Neuronal stem cell (in vitro differentiated cells): ENCODE data around the gene PARP14.

Experiments used
- DNase-seq: peaks from one replicate; pipeline ENCODE4 v3.0.0-alpha.2; 2013; ENCODE audit warnings: low spot score
- H2AFZ ChIP-seq: one replicate; pipeline ENCODE4 v1.6.1; 2013; ENCODE audit warnings: mild to moderate bottlenecking, low read length, inconsistent platforms
- H2AK5ac ChIP-seq: 2 replicates; pipeline ENCODE4 v1.6.1; 2013; ENCODE audit warnings: low read depth, mild to moderate bottlenecking, inconsistent platforms, low read length, moderate library complexity, mixed read lengths
- H2BK120ac ChIP-seq: 2 replicates; pipeline ENCODE4 v1.6.1; 2013; ENCODE audit warnings: low read depth, mild to moderate bottlenecking, inconsistent platforms, low read length, moderate library complexity, mixed read lengths
- H2BK12ac ChIP-seq: one replicate; pipeline ENCODE4 v1.6.1; 2013; ENCODE audit warnings: low read length, inconsistent platforms
- H2BK15ac ChIP-seq: 2 replicates; pipeline ENCODE4 v1.6.1; 2013; ENCODE audit warnings: mild to moderate bottlenecking, low read length, inconsistent platforms, mixed read lengths
- H2BK5ac ChIP-seq: one replicate; pipeline ENCODE4 v1.6.1; 2013; ENCODE audit warnings: inconsistent platforms, mild to moderate bottlenecking, low read length, moderate library complexity
- H3K14ac ChIP-seq: one replicate; pipeline ENCODE4 v1.6.1; 2013; ENCODE audit warnings: low read length, inconsistent platforms
- H3K18ac ChIP-seq: 2 replicates; pipeline ENCODE4 v1.6.1; 2013; ENCODE audit warnings: low read length, inconsistent platforms
- H3K23ac ChIP-seq: 2 replicates; pipeline ENCODE4 v1.6.1; 2013; ENCODE audit warnings: low read depth, mild to moderate bottlenecking, mixed read lengths, low read length, inconsistent platforms; ENCODE audit not compliant: poor library complexity
- H3K27ac ChIP-seq: replicated peaks from 3 replicates; pipeline ENCODE4 v1.5.1; 2013; ENCODE audit warnings: low read length, inconsistent platforms
- H3K27me3 ChIP-seq, 3 experiments: 2 replicates each; pipeline ENCODE4 v1.6.1; 2013; ENCODE audit warnings: low read length in 3 of 3, mild to moderate bottlenecking in 2 of 3, inconsistent platforms in 1 of 3, low read depth in 1 of 3, mixed read lengths in 1 of 3, moderate library complexity in 1 of 3; ENCODE audit not compliant: control insufficient read depth in 3 of 3, insufficient read depth in 3 of 3
- H3K36me3 ChIP-seq, 2 donors: replicated peaks in 1 of 2; 2 replicates each; pipeline ENCODE4 v1.6.1; 2013; ENCODE audit warnings: low read length in 2 of 2; ENCODE audit not compliant: control insufficient read depth in 2 of 2, insufficient read depth in 2 of 2
- H3K4ac ChIP-seq: 2 replicates; pipeline ENCODE4 v1.6.1; 2013; ENCODE audit warnings: inconsistent platforms, mild to moderate bottlenecking, low read length, moderate library complexity
- H3K4me1 ChIP-seq, 2 donors: 1 replicate in 1 of 2; 2 replicates in 1 of 2; pipeline ENCODE4 v1.6.1; 2013; ENCODE audit warnings: low read length in 2 of 2, low read depth in 1 of 2; ENCODE audit not compliant: control insufficient read depth in 2 of 2, insufficient read depth in 1 of 2
- H3K4me2 ChIP-seq: one replicate; pipeline ENCODE4 v1.6.1; 2013; ENCODE audit warnings: mild to moderate bottlenecking, low read length, inconsistent platforms; ENCODE audit not compliant: insufficient read depth, poor library complexity, severe bottlenecking
- H3K4me3 ChIP-seq, 2 donors: 2 replicates each; pipeline ENCODE4 v1.5.1; 2013; ENCODE audit warnings: low read length in 2 of 2, mild to moderate bottlenecking in 2 of 2, inconsistent platforms in 1 of 2, moderate library complexity in 1 of 2
- H3K79me1 ChIP-seq: one replicate; pipeline ENCODE4 v1.6.1; 2013; ENCODE audit warnings: low read depth, mild to moderate bottlenecking, inconsistent platforms, low read length, moderate library complexity
- H3K9ac ChIP-seq: one replicate; pipeline ENCODE4 v1.6.1; 2013; ENCODE audit warnings: mild to moderate bottlenecking, low read depth, low read length, inconsistent platforms; ENCODE audit not compliant: poor library complexity
- H3K9me3 ChIP-seq, 2 donors: replicated peaks in 1 of 2; 2 replicates each; pipeline versions ENCODE3 to v1.6.1; 2013; ENCODE audit warnings: low read length in 2 of 2, mild to moderate bottlenecking in 2 of 2, inconsistent platforms in 1 of 2, low read depth in 1 of 2, mixed read lengths in 1 of 2, moderate library complexity in 1 of 2; ENCODE audit not compliant: control insufficient read depth in 2 of 2, insufficient read depth in 1 of 2
- H4K8ac ChIP-seq: one replicate; pipeline ENCODE4 v1.6.1; 2013; ENCODE audit warnings: low read depth, mild to moderate bottlenecking, inconsistent platforms, low read length, moderate library complexity
- H4K91ac ChIP-seq: one replicate; pipeline ENCODE4 v1.6.1; 2013; ENCODE audit warnings: low read length, low read depth, mild to moderate bottlenecking, inconsistent platforms; ENCODE audit not compliant: poor library complexity
- WGBS, 2 donors: extraction: QIAGEN DNeasy Blood & Tissue Kit; methylation state at CpG; one replicate each; pipeline ENCODE4 v1.1.7; 2013; ENCODE audit warnings: missing lambda C conversion rate in 2 of 2, mixed read lengths in 1 of 2; ENCODE audit not compliant: insufficient read length in 2 of 2, insufficient replicate concordance in 1 of 2; ENCODE audit errors: extremely low coverage in 2 of 2; 5-methylcytosine and 5-hydroxymethylcytosine counted together

PARP14 gene

DNA sequence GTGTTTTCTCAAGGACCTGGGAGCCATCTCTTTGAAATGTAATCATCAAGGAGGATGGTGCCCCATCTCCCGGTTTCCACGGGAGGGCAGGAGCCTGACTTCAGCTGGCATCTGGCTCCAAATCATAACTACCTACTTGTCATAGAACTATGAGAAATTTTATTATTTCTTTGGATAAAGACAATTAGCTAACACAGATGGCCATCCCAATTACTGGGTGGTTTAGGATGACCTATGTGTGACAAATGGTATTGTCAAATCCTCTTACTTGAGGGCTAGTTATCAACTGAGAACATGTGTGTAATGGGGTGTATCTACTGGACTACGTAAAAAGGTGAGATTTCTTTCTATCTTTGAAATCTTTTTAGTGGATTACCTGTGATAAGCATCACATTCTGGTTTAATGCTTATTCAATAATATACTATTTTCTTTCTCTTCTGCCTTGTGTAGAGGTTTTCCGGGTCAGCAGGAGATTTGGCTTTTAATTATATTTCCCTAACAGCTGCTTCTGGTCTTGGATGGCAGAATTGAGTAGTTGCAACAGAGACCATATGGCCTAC lies 15.3 kb upstream of the PARP14 start:
- no peak overlapping the region for H2BK120ac ChIP-seq
- no CpG with 5 or more reads among the region's 4 CpGs for WGBS, 2 donors
- H4K8ac ChIP-seq: no peak overlapping the region
- no peak overlapping the region for H2AK5ac ChIP-seq
- H4K91ac ChIP-seq: no peak overlapping the region
- no peaks in the 10 kb centered on the region for H3K4me1 ChIP-seq
- H3K18ac ChIP-seq: no peak overlapping the region
- no peaks in the 10 kb centered on the region for H3K79me1 ChIP-seq
- no peak overlapping the region for H2AFZ ChIP-seq
- H3K4ac ChIP-seq: no peak overlapping the region
- no peak overlapping the region for H3K4me3 ChIP-seq
- no peak overlapping the region for H2BK5ac ChIP-seq
- no peak overlapping the region for H3K27ac ChIP-seq
- no peak overlapping the region for H3K14ac ChIP-seq
- H3K36me3 ChIP-seq: no peaks in the 10 kb centered on the region
- DNase-seq: no peak
- H3K9ac ChIP-seq: no peak overlapping the region
- no peak overlapping the region for H3K4me2 ChIP-seq
- H2BK15ac ChIP-seq: no peak overlapping the region
- H3K9me3 ChIP-seq: peaks cover 5% of the 10 kb centered on the region in 2 donors
- H3K27me3 ChIP-seq: peaks cover 0 to 7% (median 2%) of the 10 kb centered on the region in 3 experiments
- no peak overlapping the region for H3K23ac ChIP-seq
- no peak overlapping the region for H2BK12ac ChIP-seq

- Histone ChIP-seq H4K91ac (no peak overlapping the region), H3K14ac (no peak overlapping the region), H3K27ac (no peak overlapping the region), H3K27me3 (peaks cover 0 to 7% (median 2%) of the 10 kb centered on the region in 3 experiments), H2BK12ac (no peak overlapping the region), H3K18ac (no peak overlapping the region), H4K8ac (no peak overlapping the region), H3K4me3 (no peak overlapping the region), H2AK5ac (no peak overlapping the region), H3K4ac (no peak overlapping the region), H3K9me3 (peaks cover 2 to 5% of the 10 kb centered on the region in 2 donors), H3K4me1 (no peaks in the 10 kb centered on the region), H3K79me1 (no peaks in the 10 kb centered on the region), H3K36me3 (no peaks in the 10 kb centered on the region), H3K9ac (no peak overlapping the region), H2BK120ac (no peak overlapping the region), H2BK5ac (no peak overlapping the region), H2BK15ac (no peak overlapping the region), H2AFZ (no peak overlapping the region), H3K4me2 (no peak overlapping the region), H3K23ac (no peak overlapping the region)
- DNase-seq: no peak
Measured at GRCh38 chr3:122665881-122666280, 14.8 kb upstream of the PARP14 start.

- H3K4me2 ChIP-seq: no peak overlapping the region
- no peaks in the 10 kb centered on the region for H3K9me3 ChIP-seq
- no peak overlapping the region for H3K4me3 ChIP-seq
- H4K91ac ChIP-seq: no peak overlapping the region
- no peaks in the 10 kb centered on the region for H3K4me1 ChIP-seq
- WGBS, 2 donors: no CpG with 5 or more reads among the region's 8 CpGs
- H3K36me3 ChIP-seq: no peaks in the 10 kb centered on the region
- H2BK5ac ChIP-seq: no peak overlapping the region
- no peak overlapping the region for H4K8ac ChIP-seq
- no peak overlapping the region for H3K14ac ChIP-seq
- H3K9ac ChIP-seq: no peak overlapping the region
- no peak overlapping the region for H2AK5ac ChIP-seq
- no peak overlapping the region for H2BK12ac ChIP-seq
- H3K18ac ChIP-seq: no peak overlapping the region
- no peak overlapping the region for H2BK15ac ChIP-seq
- no peak overlapping the region for H3K27ac ChIP-seq
- H3K27me3 ChIP-seq: peaks cover 0 to 2% (median 0%) of the 10 kb centered on the region in 3 experiments
- H3K23ac ChIP-seq: no peak overlapping the region
- no peak overlapping the region for H2AFZ ChIP-seq
- no peaks in the 10 kb centered on the region for H3K79me1 ChIP-seq
- H2BK120ac ChIP-seq: no peak overlapping the region
- DNase-seq: no peak
- H3K4ac ChIP-seq: no peak overlapping the region
Measured at GRCh38 chr3:122668930-122669730, 11.5 kb upstream of the PARP14 start.

- Histone ChIP-seq H2BK15ac (no peak overlapping the region), H3K27me3 (peaks cover 0 to 3% (median 2%) of the 10 kb centered on the region in 3 experiments), H2BK5ac (no peak overlapping the region), H3K36me3 (no peaks in the 10 kb centered on the region), H3K9me3 (no peaks in the 10 kb centered on the region), H3K4me2 (no peak overlapping the region), H3K4me1 (no peaks in the 10 kb centered on the region), H2BK12ac (no peak overlapping the region), H3K18ac (no peak overlapping the region), H3K9ac (no peak overlapping the region), H3K79me1 (no peaks in the 10 kb centered on the region), H4K8ac (no peak overlapping the region), H4K91ac (no peak overlapping the region), H3K4ac (no peak overlapping the region), H2AFZ (no peak overlapping the region), H2AK5ac (no peak overlapping the region), H3K4me3 (no peak overlapping the region), H2BK120ac (no peak overlapping the region), H3K27ac (no peak overlapping the region), H3K23ac (no peak overlapping the region), H3K14ac (no peak overlapping the region)
- no CpG with 5 or more reads among the region's 2 CpGs for WGBS, 2 donors
- DNase-seq: no peak
Measured at GRCh38 chr3:122671553-122671952, 9.1 kb upstream of the PARP14 start.
